HG03025 (cell line): ENCODE data around the gene CREB3L2.
"Not testable (repeated sequence)": the region's sequence is repeated elsewhere in the genome, so short reads cannot be mapped to it uniquely, and the experiment has no call there.

ENCODE experiments used
- ATAC-seq: cut with Tn5 transposase; IDR thresholded peaks from one replicate; pipeline ENCODE4 v1.9.1; 2021; ENCODE audit warnings: mild to moderate bottlenecking, moderate library complexity; ENCODE audit not compliant: unreplicated experiment, low FRiP score

CREB3L2 gene

DNA sequence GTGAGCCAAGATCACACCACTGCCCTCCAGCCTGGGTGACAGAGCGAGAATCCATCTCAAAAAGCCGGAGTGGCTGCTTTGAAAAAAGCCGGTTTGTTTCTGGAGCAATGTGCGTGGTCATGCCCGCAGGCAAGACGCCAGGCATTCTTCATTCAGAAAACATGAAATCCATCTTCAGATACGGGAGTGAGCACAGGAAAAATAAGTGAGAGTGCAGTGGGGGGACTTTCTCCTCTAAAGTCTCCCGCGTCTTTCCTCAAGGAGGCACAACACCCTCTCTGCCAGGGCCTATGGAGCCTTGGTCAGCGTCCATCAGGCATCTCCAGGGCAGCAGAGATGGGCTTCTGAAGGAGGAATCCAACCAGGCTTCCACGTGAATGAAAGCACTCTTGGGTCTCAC lies 92.8 kb downstream of the CREB3L2 start:
- no peak for ATAC-seq

DNA sequence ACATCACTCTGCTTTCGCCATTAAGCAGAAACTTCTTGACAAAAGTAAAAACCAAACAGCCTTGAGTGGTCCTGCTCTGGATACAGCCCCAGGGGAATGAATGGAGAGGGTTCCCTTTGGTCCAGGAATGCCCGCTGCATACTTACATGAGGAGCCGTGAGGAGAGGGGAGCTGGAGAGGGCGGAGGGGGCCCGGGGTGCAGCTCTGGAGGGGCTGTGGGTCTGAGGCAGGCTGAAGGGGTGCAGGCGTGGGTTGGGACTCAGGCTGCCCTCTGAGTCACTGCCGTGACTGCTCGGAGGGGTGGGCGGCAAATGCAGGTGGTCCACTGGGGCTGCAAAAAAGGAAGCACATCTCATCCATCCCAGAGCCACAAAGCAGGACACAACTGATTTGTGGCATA lies 93.8 kb downstream of the CREB3L2 start:
- no peak for ATAC-seq

DNA sequence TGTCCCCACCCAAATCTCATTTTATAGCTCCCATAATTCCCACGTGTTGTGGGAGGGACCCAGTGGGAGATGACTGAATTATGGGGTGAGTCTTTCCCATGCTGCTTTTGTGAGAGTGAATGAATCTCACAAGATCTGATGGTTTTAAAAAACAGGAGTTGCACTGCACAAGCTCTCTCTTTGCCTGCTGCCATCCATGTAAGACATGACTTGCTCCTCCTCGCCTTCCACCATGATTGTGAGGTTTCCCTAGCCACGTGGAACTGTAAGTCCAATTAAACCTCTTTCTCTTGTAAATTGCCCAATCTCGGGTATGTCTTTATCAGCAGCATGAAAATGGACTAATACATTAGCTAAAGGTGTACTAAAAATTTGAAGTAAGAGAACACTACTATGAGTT lies 95.2 kb downstream of the CREB3L2 start:
- not testable (repeated sequence) for ATAC-seq

DNA sequence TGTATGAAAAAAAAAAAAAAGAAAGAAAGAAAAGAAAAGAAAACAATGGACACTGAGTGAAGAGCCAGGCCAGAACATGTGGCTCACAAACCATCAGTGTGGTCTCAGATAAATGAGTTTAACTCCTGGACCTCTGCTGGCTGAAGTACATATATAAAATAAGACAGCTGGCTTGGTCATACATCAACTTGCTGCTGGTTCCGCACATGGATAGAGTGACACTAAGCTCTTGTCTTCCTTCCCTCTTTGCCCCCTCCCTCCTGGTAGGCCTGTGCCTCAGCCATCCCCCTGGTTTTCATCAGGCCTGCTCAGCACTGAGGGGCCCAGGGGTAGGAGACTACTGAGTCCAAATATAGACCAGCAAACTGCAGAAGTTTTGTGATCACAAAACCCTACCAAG lies 97.1 kb downstream of the CREB3L2 start:
- ATAC-seq: no peak

DNA sequence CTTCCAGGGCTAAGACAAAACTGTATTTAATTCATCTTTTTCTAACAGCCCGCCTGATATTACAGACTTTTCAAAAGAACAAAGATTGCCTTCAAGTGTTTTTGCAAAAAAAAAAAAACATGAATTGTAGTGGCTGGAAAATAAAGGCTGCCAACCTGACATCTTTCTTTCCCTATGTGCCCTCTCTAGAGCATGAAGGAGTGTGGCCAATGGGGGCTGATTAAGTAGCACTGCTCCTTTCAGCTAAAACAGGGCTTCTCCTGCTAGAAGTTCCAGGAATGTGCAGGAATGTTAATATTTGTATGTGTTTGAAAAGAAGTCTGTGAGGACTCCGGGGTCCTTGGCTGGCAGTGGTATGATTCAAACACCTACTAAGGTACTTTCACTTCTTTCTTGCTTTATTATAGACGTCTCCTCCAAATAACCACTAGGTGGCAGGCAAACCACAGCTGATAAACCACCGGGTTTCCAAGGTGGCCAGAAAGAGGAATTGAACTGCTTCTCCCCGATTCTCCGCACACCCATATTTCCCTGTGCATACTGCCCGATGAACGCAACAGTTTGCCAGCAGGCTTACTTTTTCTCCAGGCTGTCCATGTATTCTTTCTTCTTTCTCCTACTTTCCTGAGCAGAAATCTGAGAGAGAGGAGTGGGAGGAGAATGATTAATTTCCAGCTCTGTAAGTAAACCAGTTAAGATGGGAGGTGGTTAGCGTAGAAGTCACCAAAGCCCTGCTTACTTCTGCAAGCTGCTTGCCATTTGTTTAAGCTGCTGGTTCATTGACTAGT lies 98.3 kb downstream of the CREB3L2 start:
- peak; percentile 73 for ATAC-seq

DNA sequence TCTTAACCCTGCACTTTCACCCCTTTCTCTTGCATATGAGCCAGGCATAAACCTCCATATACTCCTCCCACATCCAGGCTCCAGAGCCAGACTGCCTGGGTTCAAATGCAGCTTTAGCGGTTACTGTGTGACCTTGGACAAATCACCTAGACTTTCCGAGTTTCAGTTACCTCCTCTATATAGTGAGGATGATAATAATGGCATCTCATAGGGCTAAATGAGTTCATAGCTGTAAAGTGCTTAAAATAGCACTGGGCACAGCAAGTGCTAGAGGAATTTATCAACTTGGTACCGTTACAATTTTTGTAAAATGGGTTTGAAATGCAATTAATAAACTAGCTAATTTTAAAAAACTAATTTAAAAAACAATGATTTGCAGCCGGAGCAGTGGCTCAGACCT lies 101.7 kb downstream of the CREB3L2 start:
- ATAC-seq: no peak

DNA sequence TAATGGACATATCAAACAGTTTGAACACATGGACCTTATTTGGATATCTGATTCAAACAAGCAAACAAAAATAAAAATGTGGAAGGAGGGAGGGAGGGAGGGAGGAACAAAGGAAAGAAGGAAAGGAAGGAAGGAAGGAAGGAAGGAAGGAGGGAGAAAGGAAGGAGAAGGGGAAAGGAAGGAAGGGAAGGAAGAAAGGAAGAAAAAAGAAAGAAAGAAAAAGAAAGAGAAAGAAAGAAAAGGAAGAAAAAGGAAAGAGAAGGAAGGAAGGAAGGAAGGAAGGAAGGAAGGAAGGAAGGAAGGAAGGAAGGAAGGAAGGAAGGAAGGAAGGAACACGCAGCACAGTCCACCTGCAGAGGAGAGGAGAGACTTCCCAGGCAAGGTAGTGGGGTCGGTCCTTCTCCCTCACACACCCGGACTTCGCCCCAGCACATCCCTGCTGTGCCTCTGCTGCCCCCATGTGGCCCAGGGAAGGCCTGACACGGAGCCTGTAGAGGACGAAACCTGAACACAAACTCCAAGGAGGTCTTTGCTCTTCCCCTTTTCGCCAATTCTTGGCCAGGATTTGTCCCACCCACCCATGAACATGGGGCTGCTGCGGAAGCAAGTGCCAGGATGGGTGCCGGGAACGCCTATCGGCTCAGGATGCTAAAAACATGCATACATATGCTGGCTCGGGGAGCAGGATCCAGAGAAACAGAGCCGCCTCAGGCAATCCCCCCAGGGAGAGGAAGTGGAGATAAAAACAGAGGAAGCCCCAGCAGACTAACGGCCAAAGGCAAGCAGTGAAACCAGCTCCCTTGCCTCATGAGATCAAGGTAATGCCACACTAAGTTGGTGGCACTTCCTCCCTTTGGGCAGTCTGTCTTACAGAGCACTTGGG lies 102.8 kb downstream of the CREB3L2 start:
- peak; percentile 45 for ATAC-seq

DNA sequence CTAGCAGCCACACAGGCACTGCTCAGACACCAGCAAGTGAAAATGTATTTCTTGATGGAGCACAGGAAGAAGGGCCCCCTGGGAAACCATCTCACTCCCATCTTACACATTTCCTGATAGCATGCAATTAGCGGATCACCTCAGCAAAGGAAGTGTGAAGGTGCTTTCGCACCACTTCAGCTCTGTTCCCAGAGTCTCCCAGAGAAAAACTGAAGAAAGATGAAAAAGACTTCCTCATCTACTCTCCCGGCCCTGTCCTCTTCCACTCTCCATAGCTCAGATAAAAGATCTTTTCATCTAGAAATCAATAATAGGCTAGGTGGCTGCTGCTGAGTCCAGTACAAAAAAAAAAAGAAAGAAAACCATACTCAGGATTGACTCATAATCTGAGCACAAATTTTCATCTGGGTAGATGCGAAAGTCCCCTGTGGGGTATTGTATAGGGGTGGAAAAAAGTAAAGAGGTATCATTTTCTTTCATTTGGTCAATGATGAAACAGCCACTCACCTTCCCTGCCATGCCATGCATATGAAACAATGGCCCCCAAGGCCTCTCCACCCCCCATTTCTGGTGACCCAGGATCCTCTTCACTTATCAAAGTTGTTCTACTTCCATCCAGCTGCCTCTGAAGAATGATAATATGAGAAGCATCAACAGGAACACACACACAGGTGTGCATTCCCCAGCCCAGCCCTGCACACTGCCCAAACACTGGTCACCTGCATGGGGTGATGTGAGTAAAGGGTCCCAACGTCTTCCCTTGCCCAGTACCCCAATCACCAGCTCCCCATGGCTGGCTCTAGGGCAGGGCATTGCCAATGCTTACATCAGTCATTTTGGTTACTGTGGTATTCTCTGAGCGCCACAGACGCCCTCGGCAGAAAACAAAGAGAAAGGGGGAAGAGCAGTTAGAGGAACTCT lies 106.3 kb downstream of the CREB3L2 start:
- peak; percentile 63 for ATAC-seq

DNA sequence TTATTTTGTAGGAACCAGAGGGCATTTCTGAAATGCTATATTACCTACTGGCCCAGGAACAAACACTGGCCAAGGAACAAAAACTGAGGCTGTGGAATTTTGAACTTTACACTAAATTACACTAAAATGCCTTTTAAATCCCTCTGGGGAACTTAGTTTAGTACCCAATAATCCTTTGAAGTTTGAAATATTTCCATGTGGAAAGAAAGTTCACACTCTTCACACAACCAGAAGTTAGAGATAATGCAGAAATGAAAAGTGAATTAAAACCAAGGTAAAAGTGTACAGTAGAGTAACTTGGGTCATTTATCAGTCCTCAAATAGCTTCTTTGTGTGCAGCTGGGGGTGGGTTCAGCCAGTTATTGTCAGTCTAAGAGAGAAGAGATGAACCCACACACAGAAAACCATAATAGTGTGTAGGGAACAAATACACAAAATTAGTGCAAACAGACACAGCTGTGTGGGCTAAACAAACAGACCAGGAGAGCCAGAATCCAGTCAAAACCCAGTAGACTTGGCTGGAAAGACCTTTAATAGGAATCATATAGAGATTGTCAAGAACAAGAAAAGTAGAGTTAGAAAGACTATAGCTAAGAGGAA lies 108.6 kb downstream of the CREB3L2 start:
- ATAC-seq: no peak

DNA sequence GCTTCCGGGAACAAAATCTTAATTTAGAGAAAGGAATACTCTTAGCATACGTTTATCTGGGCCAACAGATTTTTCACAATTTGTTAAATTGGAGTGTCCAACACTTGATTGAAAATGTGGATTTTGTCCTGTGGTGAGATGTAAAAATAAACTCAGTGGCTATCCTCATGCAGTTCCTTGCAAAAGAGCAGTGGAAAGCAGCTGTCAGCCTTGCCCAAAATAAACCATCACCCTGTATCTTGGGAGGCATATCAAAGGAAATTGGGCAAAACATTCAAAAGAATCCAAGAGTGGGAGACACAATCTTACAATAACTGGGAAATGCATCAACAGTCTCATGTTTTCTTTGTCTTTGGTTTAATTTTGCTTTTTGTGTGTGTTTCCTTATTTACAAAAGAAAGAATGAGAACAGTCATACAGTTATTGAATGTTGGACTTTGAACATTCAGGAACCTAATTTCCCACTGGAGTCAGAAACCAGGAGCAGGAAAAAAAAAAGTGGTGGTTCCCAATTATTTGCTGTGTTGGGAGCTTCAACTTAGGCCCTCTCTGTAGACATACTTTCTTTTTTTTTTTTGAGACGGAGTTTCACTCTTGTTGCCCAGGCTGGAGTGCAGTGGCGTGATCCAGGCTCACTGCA lies 110.8 kb downstream of the CREB3L2 start:
- no peak for ATAC-seq

DNA sequence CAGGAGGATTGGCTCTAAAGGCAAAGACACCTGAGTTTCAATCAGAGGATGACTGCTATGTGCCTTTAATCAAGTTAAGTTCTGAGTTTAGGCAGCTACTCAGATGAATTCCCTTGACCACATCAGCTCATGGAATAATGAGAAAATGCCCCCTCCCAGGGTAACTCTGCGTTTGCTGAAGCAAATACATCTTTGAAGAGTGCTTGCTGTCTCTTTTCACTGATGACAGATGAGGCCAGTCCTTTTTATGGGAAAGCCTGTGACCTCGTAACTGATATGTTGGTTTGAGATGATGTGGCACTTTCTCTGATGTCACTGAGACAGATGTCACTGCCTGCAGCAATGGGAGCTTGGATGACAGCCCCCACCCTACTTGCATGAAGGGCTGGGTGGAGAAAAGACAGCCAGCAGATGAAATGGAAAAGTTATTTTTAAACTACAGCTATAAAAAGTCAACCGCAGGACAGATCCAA lies 111.4 kb downstream of the CREB3L2 start:
- no peak for ATAC-seq

DNA sequence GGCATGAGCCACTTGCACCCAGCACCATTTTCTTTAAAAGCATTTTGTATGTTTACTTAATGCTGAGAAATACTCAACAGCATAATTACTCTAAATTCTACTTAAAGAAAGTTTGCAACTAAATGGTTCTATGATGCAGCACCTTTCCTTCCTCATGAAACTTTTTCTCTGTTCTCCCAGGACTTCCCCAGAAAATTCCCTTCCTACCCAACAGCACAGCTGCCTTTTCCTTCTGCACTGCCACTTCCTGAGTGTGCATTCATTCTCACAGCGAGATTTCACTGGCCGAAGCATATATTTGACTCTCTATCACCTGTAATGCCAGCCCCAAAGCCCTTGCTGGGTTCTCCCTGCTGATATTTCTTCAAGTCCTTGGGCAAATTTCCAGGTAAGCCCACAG lies 113.6 kb downstream of the CREB3L2 start:
- ATAC-seq: no peak

DNA sequence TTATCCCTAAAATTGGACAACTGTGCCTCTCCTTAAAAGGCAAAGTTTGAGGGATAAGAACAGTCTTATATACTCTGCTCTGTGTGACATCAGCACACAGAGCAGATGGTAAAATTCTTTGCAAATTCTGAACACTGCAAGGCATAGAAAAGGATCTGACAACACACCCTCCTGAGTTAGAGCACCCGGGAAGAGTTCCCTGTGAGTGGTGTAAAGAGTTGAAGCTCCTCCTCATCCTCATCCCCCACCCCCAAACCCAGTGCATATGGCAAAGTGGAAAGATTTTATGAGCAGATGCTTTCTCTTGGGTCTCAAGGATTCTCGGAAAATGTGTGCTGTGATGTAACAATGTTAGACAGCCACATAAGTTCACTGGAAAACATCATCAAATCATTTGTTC lies 115.1 kb downstream of the CREB3L2 start:
- ATAC-seq: no peak

DNA sequence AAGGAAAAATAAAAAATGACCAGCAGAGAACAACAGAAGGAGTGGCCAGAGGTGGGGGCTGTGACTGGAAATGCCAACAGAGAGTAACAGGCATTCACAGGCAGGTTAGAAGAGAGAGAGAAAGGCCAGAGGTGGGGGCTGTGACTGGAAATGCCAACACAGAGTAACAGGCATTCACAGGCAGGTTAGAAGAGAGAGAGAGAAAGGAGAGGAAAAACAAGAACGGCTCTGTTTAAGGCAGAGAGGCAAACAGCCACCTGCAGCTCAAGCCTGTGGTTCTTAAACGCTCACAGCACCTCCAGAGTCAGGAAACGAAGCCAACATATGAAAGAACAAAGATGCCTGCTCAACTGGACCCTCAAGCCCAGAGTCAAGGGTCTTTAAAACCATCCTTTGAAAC lies 115.6 kb downstream of the CREB3L2 start:
- no peak for ATAC-seq

DNA sequence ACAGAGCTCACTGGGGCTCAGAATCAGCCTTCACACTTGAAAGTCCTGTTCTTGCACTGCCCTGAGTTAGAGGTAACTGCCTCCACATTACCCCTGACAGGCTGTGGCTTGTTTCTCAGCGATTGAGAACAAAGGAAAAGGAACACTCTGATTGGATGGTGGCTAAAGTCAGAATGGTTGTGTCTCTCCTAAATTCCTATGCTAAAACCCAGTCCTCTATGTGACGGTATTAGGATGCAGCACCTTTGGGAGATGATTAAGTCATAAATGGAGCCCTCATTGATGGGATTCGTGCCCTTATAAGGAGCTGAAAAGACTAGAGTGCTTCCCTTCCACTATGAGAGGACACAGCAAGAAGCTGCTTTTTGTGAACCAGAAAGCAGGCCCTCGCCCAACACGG lies 116.2 kb downstream of the CREB3L2 start:
- no peak for ATAC-seq

DNA sequence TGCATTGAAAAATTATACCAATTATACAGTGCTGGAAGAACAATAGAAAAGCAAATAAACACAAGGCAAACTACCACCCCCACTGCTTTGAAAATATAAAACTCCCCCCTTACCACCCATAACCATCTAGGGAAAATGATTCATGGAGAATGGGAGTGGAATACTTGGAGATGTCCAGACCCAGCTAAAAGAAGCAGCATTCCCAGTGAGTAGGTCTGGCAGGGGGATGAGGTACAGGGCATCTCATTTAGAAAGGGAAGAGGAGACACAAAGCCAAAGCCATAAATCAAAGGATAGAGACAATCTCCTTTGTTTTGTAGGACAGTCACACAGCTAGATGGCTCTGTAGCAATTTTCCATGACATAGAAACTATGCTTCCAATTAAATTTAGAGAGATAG lies 119.1 kb downstream of the CREB3L2 start:
- ATAC-seq: no peak

DNA sequence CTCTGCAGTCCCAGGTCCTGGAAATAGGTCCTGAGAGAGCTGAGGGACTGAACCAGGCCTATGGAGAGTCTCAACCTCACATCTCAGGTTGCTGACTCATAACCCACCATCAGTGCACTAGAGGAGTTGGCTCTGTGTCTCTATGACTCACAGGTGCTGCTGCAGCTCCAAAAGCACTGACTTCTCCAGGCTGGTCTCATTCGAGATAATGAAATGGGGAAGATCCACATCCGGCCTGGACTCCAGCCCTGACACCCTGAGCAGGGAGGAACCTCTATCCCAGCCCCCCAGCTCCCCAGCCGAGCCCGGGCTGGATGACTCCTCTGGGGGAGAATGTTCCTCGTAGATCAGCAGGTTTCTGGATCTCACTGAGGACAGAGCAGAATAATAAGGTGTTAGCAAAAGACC lies 119.6 kb downstream of the CREB3L2 start:
- ATAC-seq: peak; percentile 78

DNA sequence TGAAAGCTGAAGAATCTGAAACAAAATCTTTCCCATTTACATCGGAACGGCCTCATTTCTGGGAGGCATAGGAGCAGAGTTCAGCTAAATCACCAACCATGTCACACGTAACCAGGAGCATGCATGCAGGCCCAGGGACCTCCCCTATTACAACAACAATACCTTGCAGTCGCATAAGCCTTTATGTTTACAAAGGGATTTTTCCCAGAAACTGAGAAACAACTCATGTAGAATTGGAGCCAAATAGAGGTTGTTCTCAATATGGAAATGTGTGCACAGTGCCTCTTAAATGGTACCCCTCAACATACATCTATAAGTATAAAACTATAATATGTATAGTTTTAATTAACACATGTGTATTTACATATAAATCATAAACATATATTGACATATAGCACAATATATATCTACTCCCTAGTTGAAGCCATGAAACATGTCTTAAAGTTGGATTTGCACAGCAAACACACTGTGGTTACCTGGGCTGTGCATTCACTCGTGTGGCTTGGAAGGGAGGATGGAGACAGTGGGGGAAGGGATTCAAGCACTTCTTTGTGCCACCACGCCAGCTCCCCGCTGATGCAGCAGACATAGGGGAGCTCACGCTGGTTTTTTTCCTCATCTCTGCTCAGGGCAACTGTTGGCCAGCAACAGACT lies 120.2 kb downstream of the CREB3L2 start:
- no peak for ATAC-seq

DNA sequence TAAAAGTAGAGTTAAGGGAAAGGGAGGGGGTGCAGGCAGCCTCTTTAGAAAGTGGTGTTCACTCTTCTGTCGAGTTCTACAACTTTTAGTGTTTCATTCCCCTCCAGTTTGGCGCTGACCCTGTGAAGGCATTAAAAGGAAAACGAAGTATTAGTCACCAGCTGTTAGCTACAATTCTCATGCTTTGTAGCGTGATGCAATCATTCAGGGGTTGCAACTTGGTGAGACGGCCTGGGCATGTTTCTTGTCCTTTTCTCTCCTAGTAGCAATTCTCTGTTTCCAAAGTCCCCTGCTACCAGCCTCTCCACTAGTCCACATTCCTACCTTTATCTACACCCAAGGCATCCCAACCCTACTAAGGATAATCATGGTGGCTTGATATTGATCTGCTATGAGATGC lies 121.5 kb downstream of the CREB3L2 start:
- no peak for ATAC-seq
